OCI-LY1 (cell line): ENCODE results near the gene ATF6.
"Not testable (repeated sequence)": the region's sequence is repeated elsewhere in the genome, so short reads cannot be mapped to it uniquely, and the experiment has no call there.

Source experiments
- EZH2 ChIP-seq: fragments of 200-600 bp; sonication (generic), shearing (Covaris generic); IDR thresholded peaks from 2 replicates; pipeline ENCODE4 v1.8.0; 2017; ENCODE audit warnings: borderline replicate concordance, mixed run types, mild to moderate bottlenecking, antibody characterized with exemption, low read length, moderate library complexity, mixed read lengths
- TF ChIP-seq, protein P1 (sequence below): fragments of 200-600 bp; sonication (generic), shearing (Covaris generic); IDR thresholded peaks from 2 replicates; pipeline ENCODE4 v1.5.1; 2017; ENCODE audit warnings: mild to moderate bottlenecking, antibody characterized with exemption, low read length, moderate library complexity, mixed read lengths

DNA sequence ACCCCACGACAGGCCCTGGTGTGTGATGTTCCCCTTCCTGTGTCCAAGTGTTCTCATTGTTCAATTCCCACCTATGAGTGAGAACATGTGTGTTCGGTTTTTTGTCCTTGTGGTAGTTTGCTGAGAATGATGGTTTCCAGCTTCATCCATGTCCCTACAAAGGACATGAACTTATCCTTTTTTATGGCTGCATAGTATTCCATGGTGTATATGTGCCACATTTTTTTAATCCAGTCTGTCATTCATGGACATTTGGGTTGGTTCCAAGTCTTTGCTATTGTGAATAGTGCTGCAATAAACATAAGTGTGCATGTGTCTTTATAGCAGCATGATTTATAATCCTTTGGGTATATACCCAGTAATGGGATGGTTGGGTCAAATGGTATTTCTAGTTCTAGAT lies 43.1 kb downstream of the ATF6 start:
- TF ChIP-seq, protein P1, sequence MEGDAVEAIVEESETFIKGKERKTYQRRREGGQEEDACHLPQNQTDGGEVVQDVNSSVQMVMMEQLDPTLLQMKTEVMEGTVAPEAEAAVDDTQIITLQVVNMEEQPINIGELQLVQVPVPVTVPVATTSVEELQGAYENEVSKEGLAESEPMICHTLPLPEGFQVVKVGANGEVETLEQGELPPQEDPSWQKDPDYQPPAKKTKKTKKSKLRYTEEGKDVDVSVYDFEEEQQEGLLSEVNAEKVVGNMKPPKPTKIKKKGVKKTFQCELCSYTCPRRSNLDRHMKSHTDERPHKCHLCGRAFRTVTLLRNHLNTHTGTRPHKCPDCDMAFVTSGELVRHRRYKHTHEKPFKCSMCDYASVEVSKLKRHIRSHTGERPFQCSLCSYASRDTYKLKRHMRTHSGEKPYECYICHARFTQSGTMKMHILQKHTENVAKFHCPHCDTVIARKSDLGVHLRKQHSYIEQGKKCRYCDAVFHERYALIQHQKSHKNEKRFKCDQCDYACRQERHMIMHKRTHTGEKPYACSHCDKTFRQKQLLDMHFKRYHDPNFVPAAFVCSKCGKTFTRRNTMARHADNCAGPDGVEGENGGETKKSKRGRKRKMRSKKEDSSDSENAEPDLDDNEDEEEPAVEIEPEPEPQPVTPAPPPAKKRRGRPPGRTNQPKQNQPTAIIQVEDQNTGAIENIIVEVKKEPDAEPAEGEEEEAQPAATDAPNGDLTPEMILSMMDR: not testable (repeated sequence)
- TF ChIP-seq EZH2: not testable (repeated sequence)
